Measurements from ENCODE around the gene ALKBH1. TPM values are rescaled to one million over a fixed set of nuclear protein-coding genes. Genes with fewer than 3 reads are reported as not detected.
A peak's percentile ranks its signal among the peaks of the same experiment; 100 is the strongest.
"Not testable (repeated sequence)": the region's sequence is repeated elsewhere in the genome, so short reads cannot be mapped to it uniquely, and the experiment has no call there.

Gene ALKBH1
- total RNA-seq, 1 donor from 2014 or later, result 10.8 TPM

DNA sequence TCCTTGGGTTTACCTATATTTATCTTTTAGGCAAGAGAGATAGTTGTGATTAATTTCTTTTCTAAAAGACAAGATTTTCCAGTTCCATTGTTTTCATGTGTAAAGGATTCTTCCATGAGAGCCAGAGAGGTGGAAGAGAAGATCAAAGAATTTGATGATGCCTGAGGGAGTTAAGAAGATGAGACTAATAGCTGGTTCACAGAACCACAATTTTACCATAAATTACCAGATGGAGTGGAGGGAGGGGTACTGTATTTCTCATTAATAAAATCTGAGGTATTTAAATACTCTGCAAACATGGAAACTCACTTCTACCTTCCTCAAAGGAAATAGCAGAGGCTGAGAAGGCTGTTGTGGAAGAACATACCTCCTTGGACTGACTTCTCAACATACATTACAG is 34.6 kb downstream of the ALKBH1 start:
- H3K4me1 Mint-ChIP-seq (ENCODE audit: unreplicated experiment), result no peaks in the 10 kb centered on the region
- H3K36me3 Mint-ChIP-seq (ENCODE audit: low read depth, unreplicated experiment), result peaks cover 22% of the 10 kb centered on the region
- peaks cover 3% of the 10 kb centered on the region for H3K27me3 Mint-ChIP-seq (ENCODE audit: unreplicated experiment)
- TF ChIP-seq, protein P1, sequence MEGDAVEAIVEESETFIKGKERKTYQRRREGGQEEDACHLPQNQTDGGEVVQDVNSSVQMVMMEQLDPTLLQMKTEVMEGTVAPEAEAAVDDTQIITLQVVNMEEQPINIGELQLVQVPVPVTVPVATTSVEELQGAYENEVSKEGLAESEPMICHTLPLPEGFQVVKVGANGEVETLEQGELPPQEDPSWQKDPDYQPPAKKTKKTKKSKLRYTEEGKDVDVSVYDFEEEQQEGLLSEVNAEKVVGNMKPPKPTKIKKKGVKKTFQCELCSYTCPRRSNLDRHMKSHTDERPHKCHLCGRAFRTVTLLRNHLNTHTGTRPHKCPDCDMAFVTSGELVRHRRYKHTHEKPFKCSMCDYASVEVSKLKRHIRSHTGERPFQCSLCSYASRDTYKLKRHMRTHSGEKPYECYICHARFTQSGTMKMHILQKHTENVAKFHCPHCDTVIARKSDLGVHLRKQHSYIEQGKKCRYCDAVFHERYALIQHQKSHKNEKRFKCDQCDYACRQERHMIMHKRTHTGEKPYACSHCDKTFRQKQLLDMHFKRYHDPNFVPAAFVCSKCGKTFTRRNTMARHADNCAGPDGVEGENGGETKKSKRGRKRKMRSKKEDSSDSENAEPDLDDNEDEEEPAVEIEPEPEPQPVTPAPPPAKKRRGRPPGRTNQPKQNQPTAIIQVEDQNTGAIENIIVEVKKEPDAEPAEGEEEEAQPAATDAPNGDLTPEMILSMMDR (IDR thresholded peaks at IDR 0.05; ENCODE audit: unreplicated experiment), result no peak
- DNase-seq (ENCODE audit: low spot score), result no peak
- no peaks in the 10 kb centered on the region for H3K9me3 Mint-ChIP-seq (ENCODE audit: unreplicated experiment)
- no peak overlapping the region for H3K4me3 Mint-ChIP-seq (ENCODE audit: unreplicated experiment)
- no peak overlapping the region for H3K27ac Mint-ChIP-seq (ENCODE audit: unreplicated experiment)

DNA sequence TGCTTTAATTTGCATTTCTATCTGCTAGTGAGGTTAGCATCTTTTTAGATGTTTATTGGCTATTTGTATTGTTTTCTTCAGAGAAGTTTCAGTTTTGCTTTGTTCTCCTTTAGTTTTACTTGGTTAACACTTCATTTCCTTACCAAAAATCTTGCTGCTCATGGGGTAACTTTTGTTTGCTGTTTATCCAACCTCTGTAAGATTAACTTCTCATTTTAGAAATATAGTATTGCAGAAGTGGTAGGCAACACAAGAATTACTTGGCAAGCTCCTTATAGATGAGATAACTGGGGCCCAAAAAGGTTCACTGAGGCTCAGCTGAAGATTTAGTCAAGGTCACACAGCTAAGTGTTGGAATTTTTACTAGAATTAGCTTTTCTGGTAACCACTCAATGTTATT is 40.5 kb downstream of the ALKBH1 start:
- Mint-ChIP-seq H3K9me3 (ENCODE audit: unreplicated experiment) (no peaks in the 10 kb centered on the region), H3K27me3 (ENCODE audit: unreplicated experiment) (peaks cover 4% of the 10 kb centered on the region), H3K27ac (ENCODE audit: unreplicated experiment) (no peak overlapping the region), H3K4me1 (ENCODE audit: unreplicated experiment) (peaks cover 1% of the 10 kb centered on the region), H3K4me3 (ENCODE audit: unreplicated experiment) (no peak overlapping the region), H3K36me3 (ENCODE audit: low read depth, unreplicated experiment) (no peaks in the 10 kb centered on the region)
- no peak for DNase-seq (ENCODE audit: low spot score)
- TF ChIP-seq, protein P1 (IDR thresholded peaks at IDR 0.05; ENCODE audit: unreplicated experiment), result no peak

DNA sequence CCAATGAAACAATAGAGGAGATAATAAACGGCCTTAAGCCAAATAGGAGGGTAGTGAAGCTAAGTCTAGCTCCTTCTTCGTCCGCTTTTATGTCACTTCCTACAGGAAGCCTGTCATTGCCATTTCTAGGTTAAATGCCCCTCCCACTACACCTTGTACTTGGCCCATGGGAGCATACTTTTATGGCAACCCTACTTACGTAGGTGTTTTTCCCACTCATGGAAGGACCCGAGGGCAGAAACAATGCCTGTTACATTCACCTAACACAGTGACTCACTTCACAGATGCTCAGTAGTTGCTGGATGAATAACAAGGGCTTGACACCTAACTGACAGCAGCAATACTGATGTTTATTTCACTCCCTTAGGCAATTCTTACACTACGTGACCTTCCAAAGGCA is 44.5 kb downstream of the ALKBH1 start:
- TF ChIP-seq, protein P1 (IDR thresholded peaks at IDR 0.05; ENCODE audit: unreplicated experiment), result no peak
- no peak for DNase-seq (ENCODE audit: low spot score)
- Mint-ChIP-seq H3K4me1 (ENCODE audit: unreplicated experiment) (peaks cover 5% of the 10 kb centered on the region), H3K27ac (ENCODE audit: unreplicated experiment) (no peak overlapping the region), H3K9me3 (ENCODE audit: unreplicated experiment) (no peaks in the 10 kb centered on the region), H3K27me3 (ENCODE audit: unreplicated experiment) (peaks cover 4% of the 10 kb centered on the region), H3K36me3 (ENCODE audit: low read depth, unreplicated experiment) (no peaks in the 10 kb centered on the region), H3K4me3 (ENCODE audit: unreplicated experiment) (no peak overlapping the region)

DNA sequence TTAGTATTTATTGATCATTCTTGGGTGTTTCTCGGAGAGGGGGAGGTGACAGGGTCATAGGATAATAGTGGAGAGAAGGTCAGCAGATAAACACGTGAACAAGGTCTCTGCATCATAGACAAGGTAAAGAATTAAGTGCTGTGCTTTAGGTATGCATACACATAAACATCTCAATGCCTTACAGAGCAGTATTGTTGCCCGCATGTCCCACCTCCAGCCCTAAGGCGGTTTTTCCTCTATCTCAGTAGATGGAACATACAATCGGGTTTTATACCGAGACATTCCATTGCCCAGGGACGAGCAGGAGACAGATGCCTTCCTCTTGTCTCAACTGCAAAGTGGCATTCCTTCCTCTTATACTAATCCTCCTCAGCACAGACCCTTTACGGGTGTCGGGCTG is 46.3 kb downstream of the ALKBH1 start:
- H3K36me3 Mint-ChIP-seq (ENCODE audit: low read depth, unreplicated experiment); H3K27ac Mint-ChIP-seq (ENCODE audit: unreplicated experiment); H3K27me3 Mint-ChIP-seq (ENCODE audit: unreplicated experiment); H3K9me3 Mint-ChIP-seq (ENCODE audit: unreplicated experiment); H3K4me3 Mint-ChIP-seq (ENCODE audit: unreplicated experiment); DNase-seq (ENCODE audit: low spot score): not testable (repeated sequence)
- peaks cover 10% of the 10 kb centered on the region for H3K4me1 Mint-ChIP-seq (ENCODE audit: unreplicated experiment)

GRCh38 chr14:77660754-77661153 is 47.1 kb downstream of the ALKBH1 start:
- Mint-ChIP-seq H3K4me1 (ENCODE audit: unreplicated experiment) (peaks cover 17% of the 10 kb centered on the region), H3K9me3 (ENCODE audit: unreplicated experiment) (no peaks in the 10 kb centered on the region), H3K27me3 (ENCODE audit: unreplicated experiment) (peaks cover 4% of the 10 kb centered on the region), H3K4me3 (ENCODE audit: unreplicated experiment) (no peak overlapping the region), H3K27ac (ENCODE audit: unreplicated experiment) (peak overlapping the region; percentile 77), H3K36me3 (ENCODE audit: low read depth, unreplicated experiment) (no peaks in the 10 kb centered on the region)
- DNase-seq (ENCODE audit: low spot score), result no peak
- TF ChIP-seq, protein P1 (IDR thresholded peaks at IDR 0.05; ENCODE audit: unreplicated experiment), result no peak

DNA sequence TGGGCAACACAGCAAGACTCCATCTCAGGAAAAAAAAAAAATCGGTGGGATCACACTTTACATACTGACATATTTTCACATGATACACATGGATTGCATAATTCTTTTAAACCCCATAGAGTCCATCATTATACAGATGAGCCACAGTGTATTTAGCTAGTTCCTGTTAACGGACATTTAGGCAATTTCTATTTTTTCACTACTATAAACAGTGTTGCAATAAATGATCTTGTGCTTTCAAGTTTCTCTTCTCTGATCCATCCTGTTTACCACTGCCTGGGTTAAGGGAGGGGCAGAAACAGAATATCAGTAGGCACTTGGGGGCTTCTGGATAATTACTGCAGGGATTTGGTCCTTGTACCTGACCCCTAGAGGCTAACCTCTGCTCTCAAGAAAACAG is 48.0 kb downstream of the ALKBH1 start:
- peaks cover 6% of the 10 kb centered on the region for H3K27me3 Mint-ChIP-seq (ENCODE audit: unreplicated experiment)
- H3K4me3 Mint-ChIP-seq (ENCODE audit: unreplicated experiment), result no peak overlapping the region
- H3K4me1 Mint-ChIP-seq (ENCODE audit: unreplicated experiment), result peaks cover 21% of the 10 kb centered on the region
- no peak overlapping the region for H3K27ac Mint-ChIP-seq (ENCODE audit: unreplicated experiment)
- TF ChIP-seq, protein P1 (IDR thresholded peaks at IDR 0.05; ENCODE audit: unreplicated experiment), result no peak
- no peaks in the 10 kb centered on the region for H3K36me3 Mint-ChIP-seq (ENCODE audit: low read depth, unreplicated experiment)
- H3K9me3 Mint-ChIP-seq (ENCODE audit: unreplicated experiment), result no peaks in the 10 kb centered on the region
- DNase-seq (ENCODE audit: low spot score), result no peak
